MG63 (cell line): ENCODE data around the gene KRTAP12-2. TPM values are rescaled to one million over a fixed set of nuclear protein-coding genes. Genes with fewer than 3 reads are reported as not detected.
"Not testable (repeated sequence)": the region's sequence is repeated elsewhere in the genome, so short reads cannot be mapped to it uniquely, and the experiment has no call there.

ENCODE experiments used
- DNase-seq: peaks from one replicate; pipeline ENCODE4 v3.0.0-alpha.2; 2020
- H3K27me3 ChIP-seq: fragments of 250-450 bp; sonication (Bioruptor Pico); 2 replicates; pipeline ENCODE4 v1.5.1; 2020; ENCODE audit warnings: mild to moderate bottlenecking, moderate library complexity
- H3K36me3 ChIP-seq: fragments of 250-450 bp; sonication (Bioruptor Pico); 2 replicates; pipeline ENCODE4 v1.5.1; 2020; ENCODE audit warnings: mild to moderate bottlenecking, moderate library complexity
- H3K4me3 ChIP-seq: fragments of 250-450 bp; sonication (Bioruptor Pico); 2 replicates; pipeline ENCODE4 v1.5.1; 2020; ENCODE audit warnings: mild to moderate bottlenecking, moderate library complexity
- H3K9me3 ChIP-seq: fragments of 250-450 bp; sonication (Bioruptor Pico); 2 replicates; pipeline ENCODE4 v1.5.1; 2020; ENCODE audit warnings: mild to moderate bottlenecking, moderate library complexity
- total RNA-seq: library from RNA; depleted of rRNA; stranded (reverse); fragments of >200 nt; shearing (Covaris generic); gene quantifications from 2 replicates; pipeline ENCODE4 v1.2.3, GENCODE V29; 2014; ENCODE audit warnings: low replicate concordance; rRNA removed

Gene KRTAP12-2
- total RNA-seq, 1 experiment from 2014 or later = not detected

GRCh38 chr21:44627181-44627822 is 39.4 kb downstream of the KRTAP12-2 start:
- not testable (repeated sequence) for H3K27me3 ChIP-seq, DNase-seq, H3K36me3 ChIP-seq, H3K4me3 ChIP-seq
- H3K9me3 ChIP-seq = peaks cover 39% of the 10 kb centered on the region

- Histone ChIP-seq H3K4me3 (no peak within 1 kb of the TSS), H3K9me3 (peaks cover 33% of the 10 kb centered on the region), H3K36me3 (no peaks in the 10 kb centered on the region), H3K27me3 (no peaks in the 10 kb centered on the region)
- no peak for DNase-seq
Observed at GRCh38 chr21:44626673-44627143, 40.0 kb downstream of the KRTAP12-2 start, which contains the start of gene KRTAP10-9. KRTAP10-9 (plus strand) TSS chr21:44627093; CDS start chr21:44627172, 79 bp downstream.

GRCh38 chr21:44626262-44626661 is 40.5 kb downstream of the KRTAP12-2 start:
- DNase-seq = no peak
- H3K9me3 ChIP-seq = peaks cover 29% of the 10 kb centered on the region
- H3K4me3 ChIP-seq = no peak overlapping the region
- H3K36me3 ChIP-seq = no peaks in the 10 kb centered on the region
- H3K27me3 ChIP-seq = no peaks in the 10 kb centered on the region

GRCh38 chr21:44625756-44626155 is 41.0 kb downstream of the KRTAP12-2 start:
- no peaks in the 10 kb centered on the region for H3K36me3 ChIP-seq
- no peaks in the 10 kb centered on the region for H3K27me3 ChIP-seq
- DNase-seq = no peak
- peaks cover 28% of the 10 kb centered on the region for H3K9me3 ChIP-seq
- no peak overlapping the region for H3K4me3 ChIP-seq

- Histone ChIP-seq H3K4me3 (no peak overlapping the region), H3K9me3 (peaks cover 45% of the 10 kb centered on the region), H3K36me3 (no peaks in the 10 kb centered on the region), H3K27me3 (no peaks in the 10 kb centered on the region)
- no peak for DNase-seq
Observed at GRCh38 chr21:44623575-44623974, 43.2 kb downstream of the KRTAP12-2 start.

- H3K4me3 ChIP-seq = no peak overlapping the region
- no peak for DNase-seq
Observed at GRCh38 chr21:44619886-44620285, 46.8 kb downstream of the KRTAP12-2 start.

GRCh38 chr21:44618909-44619308 is 47.8 kb downstream of the KRTAP12-2 start:
- Histone ChIP-seq H3K4me3 (no peak overlapping the region), H3K36me3 (no peaks in the 10 kb centered on the region), H3K9me3 (peaks cover 35% of the 10 kb centered on the region), H3K27me3 (peaks cover 23% of the 10 kb centered on the region)
- DNase-seq = no peak

More at GRCh38 chr21:44619886-44620285, 46.8 kb downstream of the KRTAP12-2 start:
- peaks cover 42% of the 10 kb centered on the region for H3K9me3 ChIP-seq
- H3K36me3 ChIP-seq = no peaks in the 10 kb centered on the region
- peaks cover 18% of the 10 kb centered on the region for H3K27me3 ChIP-seq

- H3K9me3 ChIP-seq = peaks cover 31% of the 10 kb centered on the region
- DNase-seq = no peak
- no peaks in the 10 kb centered on the region for H3K36me3 ChIP-seq
- H3K27me3 ChIP-seq = peaks cover 23% of the 10 kb centered on the region
- no peak overlapping the region for H3K4me3 ChIP-seq
Observed at GRCh38 chr21:44618504-44618903, 48.2 kb downstream of the KRTAP12-2 start.

- H3K9me3 ChIP-seq = peaks cover 20% of the 10 kb centered on the region
- DNase-seq = no peak
- H3K4me3 ChIP-seq = no peak overlapping the region
- H3K36me3 ChIP-seq = no peaks in the 10 kb centered on the region
- peaks cover 23% of the 10 kb centered on the region for H3K27me3 ChIP-seq
Observed at GRCh38 chr21:44617071-44617501, 49.6 kb downstream of the KRTAP12-2 start.

- peaks cover 24% of the 10 kb centered on the region for H3K9me3 ChIP-seq
- H3K36me3 ChIP-seq = no peaks in the 10 kb centered on the region
- H3K4me3 ChIP-seq = no peak overlapping the region
- no peak for DNase-seq
- peaks cover 23% of the 10 kb centered on the region for H3K27me3 ChIP-seq
Observed at GRCh38 chr21:44616591-44616926, 50.2 kb downstream of the KRTAP12-2 start.

Other genes starting within 250 kb of the KRTAP12-2 start
- gene LRRC3, start 211.4 kb downstream of the KRTAP12-2 start, total RNA-seq = 1.2 and 1.4 TPM in 2 replicates
- gene KRTAP10-1, start 126.7 kb downstream of the KRTAP12-2 start, total RNA-seq = not detected in 2 replicates
- gene KRTAP10-2, start 115.4 kb downstream of the KRTAP12-2 start, total RNA-seq = not detected in 2 replicates
- gene KRTAP10-3, start 108.1 kb downstream of the KRTAP12-2 start, total RNA-seq = not detected in 2 replicates
- gene KRTAP10-4, start 93.2 kb downstream of the KRTAP12-2 start, total RNA-seq = not detected in 2 replicates
- gene KRTAP10-5, start 86.3 kb downstream of the KRTAP12-2 start, total RNA-seq = not detected in 2 replicates
- not detected in 2 replicates for gene KRTAP10-6, start 74.4 kb downstream of the KRTAP12-2 start, total RNA-seq
- gene KRTAP10-7, start 66.3 kb downstream of the KRTAP12-2 start, total RNA-seq = not detected in 2 replicates
- gene KRTAP10-8, start 54.8 kb downstream of the KRTAP12-2 start, total RNA-seq = not detected in 2 replicates
- not detected in 2 replicates for gene KRTAP10-9, start 39.8 kb downstream of the KRTAP12-2 start, total RNA-seq
- gene KRTAP10-10, start 29.6 kb downstream of the KRTAP12-2 start, total RNA-seq = not detected in 2 replicates
- not detected in 2 replicates for gene KRTAP10-11, start 20.5 kb downstream of the KRTAP12-2 start, total RNA-seq
- not detected in 2 replicates for gene KRTAP12-4, start 12.3 kb downstream of the KRTAP12-2 start, total RNA-seq
- not detected in 2 replicates for gene KRTAP12-3, start 9.0 kb downstream of the KRTAP12-2 start, total RNA-seq
- not detected in 2 replicates for gene KRTAP12-1, start 15.2 kb upstream of the KRTAP12-2 start, total RNA-seq
- gene KRTAP10-12, start 30.2 kb upstream of the KRTAP12-2 start, total RNA-seq = not detected in 2 replicates
- gene TSPEAR, start 44.6 kb upstream of the KRTAP12-2 start, total RNA-seq = not detected in 2 replicates
- gene UBE2G2, start 134.9 kb upstream of the KRTAP12-2 start, total RNA-seq = 59.9 and 76.0 TPM in 2 replicates
- 153 and 197 TPM in 2 replicates for gene SUMO3, start 151.1 kb upstream of the KRTAP12-2 start, total RNA-seq
- 396 and 445 TPM in 2 replicates for gene PTTG1IP, start 206.8 kb upstream of the KRTAP12-2 start, total RNA-seq